Endothelial cell of umbilical vein (primary cell): Measurements from ENCODE around the gene PLA2G6. TPM values are rescaled to one million over a fixed set of nuclear protein-coding genes. Genes with fewer than 3 reads are reported as not detected.

Source experiments
- BruUV-seq: library from RNA; stranded (reverse); fragments of 400-500 nt; replicated peaks from 2 replicates; lab custom pipeline; 2021; lab: Mats Ljungman, UMichigan
- CTCF ChIA-PET: fragments of 300-600, 350-600 bp; sonication (Branson Sonifier 250); formaldehyde crosslinking; loops from one replicate; lab custom pipeline; 2021; ENCODE audit warnings: antibody characterized with exemption, inconsistent platforms; lab: Charles Lee
- POLR2A ChIA-PET: fragments of 300-600, 350-600 bp; sonication (Branson Sonifier 250); formaldehyde crosslinking; loops from one replicate; lab custom pipeline; 2021; ENCODE audit warnings: antibody characterized with exemption, inconsistent platforms; lab: Charles Lee
- DNase-seq: peaks from one replicate; pipeline ENCODE4 v3.0.0-alpha.2; 2011; ENCODE audit warnings: low read depth, low spot score
- FAIRE-seq: peaks from 2 replicates; lab custom pipeline; 2011; peaks lifted over from hg19 to GRCh38; lab: Jason Lieb, UNC
- H2AFZ ChIP-seq: 2 replicates; pipeline ENCODE4 v1.6.0; 2012; ENCODE audit warnings: low read depth, low read length, control low read depth, inconsistent platforms
- H3K27ac ChIP-seq: 2 replicates; pipeline ENCODE4 v1.5.1; 2011; ENCODE audit warnings: low read depth, mild to moderate bottlenecking, control low read depth, low read length, moderate library complexity; ENCODE audit not compliant: insufficient read depth
- H3K27me3 ChIP-seq, 2 experiments: 2 replicates each; pipeline versions ENCODE4 v1.6.0 to v1.6.1; 2011; ENCODE audit warnings: low read length in 2 of 2, mixed read lengths in 1 of 2; ENCODE audit not compliant: control insufficient read depth in 2 of 2, insufficient read depth in 2 of 2
- H3K36me3 ChIP-seq, 2 experiments: 2 replicates in 1 of 2; 3 replicates in 1 of 2; pipeline ENCODE4 v1.5.1; 2011; ENCODE audit warnings: low read length in 2 of 2, mild to moderate bottlenecking in 1 of 2, moderate library complexity in 1 of 2; ENCODE audit not compliant: control insufficient read depth in 2 of 2, insufficient read depth in 2 of 2; ENCODE audit errors: extremely low read depth in 1 of 2
- H3K4me1 ChIP-seq: 3 replicates; pipeline ENCODE4 v1.5.1; 2011; ENCODE audit warnings: mild to moderate bottlenecking, low read length; ENCODE audit not compliant: control insufficient read depth, insufficient read depth; ENCODE audit errors: extremely low read depth
- H3K4me2 ChIP-seq: 2 replicates; pipeline ENCODE4 v1.6.1; 2011; ENCODE audit warnings: low read length, control low read depth, mixed read lengths; ENCODE audit not compliant: insufficient read depth
- H3K4me3 ChIP-seq, 3 experiments: fragments of 200-600 bp in 1 of 3; sonication (generic), shearing (Covaris generic) in 1 of 3; replicated peaks in 1 of 3; 2 replicates each; pipeline ENCODE4 v1.5.1; 2011 to 2016; ENCODE audit warnings: control low read depth in 3 of 3, low read length in 3 of 3, mild to moderate bottlenecking in 2 of 3, inconsistent platforms in 1 of 3, low read depth in 1 of 3, moderate library complexity in 1 of 3; ENCODE audit not compliant: insufficient read depth in 1 of 3
- H3K79me2 ChIP-seq: 2 replicates; pipeline ENCODE4 v1.6.0; 2012; ENCODE audit warnings: low read length, inconsistent platforms; ENCODE audit not compliant: control insufficient read depth, insufficient read depth
- H3K9ac ChIP-seq: replicated peaks from 2 replicates; pipeline ENCODE3; 2011; ENCODE audit warnings: low read length, control low read depth; ENCODE audit not compliant: insufficient read depth; ENCODE audit errors: extremely low read depth
- H3K9me1 ChIP-seq: replicated peaks from 3 replicates; pipeline ENCODE4 v1.6.0; 2011; ENCODE audit warnings: mild to moderate bottlenecking, low read length; ENCODE audit not compliant: control insufficient read depth, insufficient read depth; ENCODE audit errors: extremely low read depth
- H3K9me3 ChIP-seq: replicated peaks from 2 replicates; pipeline ENCODE4 v1.5.1; 2012; ENCODE audit warnings: low read length, inconsistent platforms; ENCODE audit not compliant: control insufficient read depth, insufficient read depth
- H4K20me1 ChIP-seq: replicated peaks from 2 replicates; pipeline ENCODE3; 2011; ENCODE audit warnings: mild to moderate bottlenecking, low read length; ENCODE audit not compliant: control insufficient read depth, insufficient read depth; ENCODE audit errors: extremely low read depth
- CTCF ChIP-seq, 2 donors: IDR thresholded peaks; 1 replicate in 1 of 2; 2 replicates in 1 of 2; pipeline ENCODE4 v1.5.1; 2011; ENCODE audit warnings: low read length in 2 of 2, mild to moderate bottlenecking in 2 of 2, moderate library complexity in 2 of 2, control low read depth in 1 of 2, inconsistent platforms in 1 of 2, low read depth in 1 of 2; ENCODE audit not compliant: insufficient read depth in 1 of 2; ENCODE audit errors: extremely low read depth in 1 of 2
- FOS ChIP-seq: IDR thresholded peaks from 2 replicates; pipeline ENCODE4 v1.6.1; 2011; ENCODE audit warnings: mild to moderate bottlenecking, low read length, moderate library complexity, borderline replicate concordance; ENCODE audit not compliant: insufficient read depth
- GATA2 ChIP-seq: IDR thresholded peaks from 2 replicates; pipeline ENCODE4 v1.7.0; 2011; ENCODE audit warnings: low read depth, mild to moderate bottlenecking, moderate library complexity, mixed read lengths, low read length; ENCODE audit not compliant: insufficient read length, insufficient read depth
- MYC ChIP-seq: IDR thresholded peaks from one replicate; pipeline ENCODE4 v1.6.1; 2011; ENCODE audit warnings: mild to moderate bottlenecking, low read depth, low read length
- dilution Hi-C: fragments of 300-500 bp; cut with MboI; formaldehyde crosslinking; loops from one replicate; pipeline ENCODE4 v1.15.0; 2019; ENCODE audit warnings: low sequenced_read_pairs; ENCODE audit not compliant: extremely low pct_ligation_motif_present
- intact Hi-C: fragments of 100-400 bp; cut with micrococcal nuclease; formaldehyde crosslinking; loops from one replicate; pipeline ENCODE4 v1.10.0; 2022
- polyA plus RNA-seq, 4 experiments: library from polyadenylated mRNA; depleted of rRNA in 3 of 4; stranded (reverse) in 3 of 4; unstranded in 1 of 4; fragments of >200 nt; gene quantifications; 2 replicates each; pipeline versions ENCODE4 v1.2.1 to v1.2.3, GENCODE V29; 2011 to 2012; ENCODE audit warnings: missing spikeins in 1 of 4
- total RNA-seq: library from RNA; stranded (reverse); gene quantifications from 2 replicates; pipeline ENCODE4 v1.2.3, GENCODE V29; 2021

PLA2G6 gene
- total and polyA plus RNA-seq, 2 donors (not counting 3 experiments of a cell fraction or from before 2014, with no cell fraction given), result 6.6 to 10.3 TPM

GRCh38 chr22:38221908-38222796 lies 40.5 kb upstream of the PLA2G6 start:
- BruUV-seq, result no TSS peak
- Histone ChIP-seq H3K36me3 (peaks cover 4 to 31% of the 10 kb centered on the region in 2 experiments), H4K20me1 (no peaks in the 10 kb centered on the region), H3K4me3 (no peak overlapping the region), H3K9me1 (no peaks in the 10 kb centered on the region), H3K79me2 (no peaks in the 10 kb centered on the region), H3K9me3 (no peaks in the 10 kb centered on the region), H3K9ac (no peak overlapping the region), H3K4me1 (peaks cover 40% of the 10 kb centered on the region), H2AFZ (no peak overlapping the region), H3K4me2 (no peak overlapping the region), H3K27me3 (no peaks in the 10 kb centered on the region), H3K27ac (peak overlapping the region; percentile 79)
- no peak for TF ChIP-seq MYC
- TF ChIP-seq FOS, result no peak
- TF ChIP-seq GATA2, result no peak
- no peak for TF ChIP-seq CTCF (IDR thresholded peaks at IDR 0.05; ENCODE audit: extremely low read depth in 1 of 2, insufficient read depth in 1 of 2, low read depth in 1 of 2, low read length in 2 of 2)
- dilution Hi-C loops (no loop called here), intact Hi-C loops (no loop called here)
- ChIA-PET POLR2A (no interaction called here), CTCF (interaction anchor here (1.1 to 2.0 kb wide), 3 partner anchors 10 to 107 kb away, joined by 3 to 5 read pairs (median 4); no protein-coding TSS in a partner anchor)
- DNase-seq (no peak), FAIRE-seq (no peak)
